Upper lobe of right lung (tissue), 1 donor: ENCODE results near the gene CCDC171. TPM values are rescaled to one million over a fixed set of nuclear protein-coding genes. Genes with fewer than 3 reads are reported as not detected.

Experiments
- ATAC-seq: fragments of 200-7000 bp; cut with Tn5 transposase; one replicate; pipeline ENCODE4 v1.9.1; 2020; ENCODE audit warnings: mild to moderate bottlenecking, moderate library complexity
- DNase-seq: peaks from one replicate; pipeline ENCODE4 v3.0.0-alpha.2; 2020
- H3K27ac ChIP-seq: fragments of 200-600 bp; one replicate; pipeline ENCODE4 v1.8.0; 2022
- H3K27me3 ChIP-seq: fragments of 200-600 bp; one replicate; pipeline ENCODE4 v1.8.0; 2022; ENCODE audit warnings: mild to moderate bottlenecking
- H3K36me3 ChIP-seq: fragments of 200-600 bp; one replicate; pipeline ENCODE4 v1.8.0; 2022
- H3K4me1 ChIP-seq: fragments of 200-600 bp; one replicate; pipeline ENCODE4 v1.8.0; 2022
- H3K4me3 ChIP-seq: fragments of 200-600 bp; one replicate; pipeline ENCODE4 v1.8.0; 2022; ENCODE audit warnings: mild to moderate bottlenecking
- H3K9me3 ChIP-seq: fragments of 200-600 bp; one replicate; pipeline ENCODE4 v1.8.0; 2022
- intact Hi-C: fragments of 100-400 bp; cut with DNase I; formaldehyde crosslinking; loops from one replicate; pipeline ENCODE4 v1.11.0; 2022
- total RNA-seq: library from RNA; stranded (reverse); fragmentation: NEBNext Ultra II Directional; extraction: Animal tissue kit (Norgen Biotek cat#: 25700); gene quantifications from one replicate; pipeline ENCODE4 v1.2.1, GENCODE V29; 2021
- TF ChIP-seq, protein P1 (sequence below): fragments of 200-600 bp; IDR thresholded peaks from one replicate; pipeline ENCODE4 v1.8.0; 2022; ENCODE audit warnings: antibody characterized with exemption
- donor health status: DM: no; HTN: yes; CAD: no; lungs with severe emphysema.

CCDC171 gene
- total RNA-seq, 1 donor from 2014 or later = 3.0 TPM

GRCh38 chr9:15942831-15943424 lies 390.1 kb downstream of the CCDC171 start:
- peaks cover 4% of the 10 kb centered on the region for H3K9me3 ChIP-seq
- H3K27me3 ChIP-seq = no peaks in the 10 kb centered on the region
- H3K4me3 ChIP-seq = no peak overlapping the region
- no peaks in the 10 kb centered on the region for H3K4me1 ChIP-seq
- ATAC-seq = no peak
- no peak overlapping the region for H3K27ac ChIP-seq
- intact Hi-C loops = no loop called here
- H3K36me3 ChIP-seq = no peaks in the 10 kb centered on the region
- TF ChIP-seq, protein P1, sequence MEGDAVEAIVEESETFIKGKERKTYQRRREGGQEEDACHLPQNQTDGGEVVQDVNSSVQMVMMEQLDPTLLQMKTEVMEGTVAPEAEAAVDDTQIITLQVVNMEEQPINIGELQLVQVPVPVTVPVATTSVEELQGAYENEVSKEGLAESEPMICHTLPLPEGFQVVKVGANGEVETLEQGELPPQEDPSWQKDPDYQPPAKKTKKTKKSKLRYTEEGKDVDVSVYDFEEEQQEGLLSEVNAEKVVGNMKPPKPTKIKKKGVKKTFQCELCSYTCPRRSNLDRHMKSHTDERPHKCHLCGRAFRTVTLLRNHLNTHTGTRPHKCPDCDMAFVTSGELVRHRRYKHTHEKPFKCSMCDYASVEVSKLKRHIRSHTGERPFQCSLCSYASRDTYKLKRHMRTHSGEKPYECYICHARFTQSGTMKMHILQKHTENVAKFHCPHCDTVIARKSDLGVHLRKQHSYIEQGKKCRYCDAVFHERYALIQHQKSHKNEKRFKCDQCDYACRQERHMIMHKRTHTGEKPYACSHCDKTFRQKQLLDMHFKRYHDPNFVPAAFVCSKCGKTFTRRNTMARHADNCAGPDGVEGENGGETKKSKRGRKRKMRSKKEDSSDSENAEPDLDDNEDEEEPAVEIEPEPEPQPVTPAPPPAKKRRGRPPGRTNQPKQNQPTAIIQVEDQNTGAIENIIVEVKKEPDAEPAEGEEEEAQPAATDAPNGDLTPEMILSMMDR = no peak
- no peak for DNase-seq

GRCh38 chr9:15944341-15944740 lies 391.5 kb downstream of the CCDC171 start:
- ATAC-seq (no peak), DNase-seq (no peak)
- Histone ChIP-seq H3K27ac (no peak overlapping the region), H3K9me3 (peaks cover 4% of the 10 kb centered on the region), H3K27me3 (no peaks in the 10 kb centered on the region), H3K4me3 (no peak overlapping the region), H3K36me3 (no peaks in the 10 kb centered on the region), H3K4me1 (no peaks in the 10 kb centered on the region)
- TF ChIP-seq, protein P1 = no peak
- intact Hi-C loops = no loop called here

GRCh38 chr9:15959663-15960062 lies 406.8 kb downstream of the CCDC171 start:
- H3K27ac ChIP-seq = no peak overlapping the region
- no peak for ATAC-seq
- intact Hi-C loops = no loop called here
- H3K4me1 ChIP-seq = no peaks in the 10 kb centered on the region
- TF ChIP-seq, protein P1 = no peak
- H3K27me3 ChIP-seq = no peaks in the 10 kb centered on the region
- no peak overlapping the region for H3K4me3 ChIP-seq
- no peak for DNase-seq
- no peaks in the 10 kb centered on the region for H3K9me3 ChIP-seq
- H3K36me3 ChIP-seq = no peaks in the 10 kb centered on the region

- H3K27me3 ChIP-seq = no peaks in the 10 kb centered on the region
- no peak overlapping the region for H3K4me3 ChIP-seq
- H3K4me1 ChIP-seq = no peaks in the 10 kb centered on the region
- intact Hi-C loops = no loop called here
- ATAC-seq = no peak
- TF ChIP-seq, protein P1 = no peak
- DNase-seq = no peak
- no peak overlapping the region for H3K27ac ChIP-seq
- no peaks in the 10 kb centered on the region for H3K36me3 ChIP-seq
- H3K9me3 ChIP-seq = no peaks in the 10 kb centered on the region
These were observed 408.4 kb downstream of the CCDC171 start for GRCh38 chr9:15961217-15961616.

GRCh38 chr9:15965246-15965745 lies 412.5 kb downstream of the CCDC171 start:
- intact Hi-C loops = no loop called here
- no peaks in the 10 kb centered on the region for H3K27me3 ChIP-seq
- TF ChIP-seq, protein P1 = no peak

DNA sequence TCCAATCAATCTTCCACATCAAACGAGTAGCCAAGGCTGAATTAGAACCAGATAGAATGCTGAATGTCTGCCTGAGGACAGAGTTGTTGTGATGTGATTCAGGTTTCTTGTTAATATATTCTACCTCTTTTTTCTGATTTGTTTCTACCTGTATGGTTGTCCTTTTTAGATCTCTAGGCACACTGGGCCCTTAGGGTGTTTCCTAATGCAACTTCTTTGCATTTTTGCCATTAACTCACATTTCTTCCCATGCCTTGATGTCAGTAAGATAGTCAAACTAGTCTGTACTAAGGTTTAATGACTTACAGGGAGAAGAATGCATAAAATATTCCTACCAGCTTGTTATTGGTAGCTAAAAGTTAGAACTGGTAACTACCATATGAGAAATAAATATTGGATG lies 413.6 kb downstream of the CCDC171 start:
- no peaks in the 10 kb centered on the region for H3K4me1 ChIP-seq
- ATAC-seq (no peak), DNase-seq (no peak)
- H3K36me3 ChIP-seq = no peaks in the 10 kb centered on the region
- no peak overlapping the region for H3K4me3 ChIP-seq
- H3K27ac ChIP-seq = no peak overlapping the region
- intact Hi-C loops = no loop called here
- TF ChIP-seq, protein P1 = no peak
- no peaks in the 10 kb centered on the region for H3K9me3 ChIP-seq
- H3K27me3 ChIP-seq = no peaks in the 10 kb centered on the region

More at GRCh38 chr9:15965246-15965745, 412.5 kb downstream of the CCDC171 start:
- Histone ChIP-seq H3K36me3 (no peaks in the 10 kb centered on the region), H3K4me3 (no peak overlapping the region), H3K9me3 (no peaks in the 10 kb centered on the region), H3K27ac (no peak overlapping the region), H3K4me1 (no peaks in the 10 kb centered on the region)
- DNase-seq = no peak
- no peak for ATAC-seq
